CD14-positive monocyte (primary cell): ENCODE results near the gene IMPG2. TPM values are rescaled to one million over a fixed set of nuclear protein-coding genes. Genes with fewer than 3 reads are reported as not detected.

ENCODE experiments used
- DNase-seq, 3 donors: peaks; one replicate each; pipeline ENCODE4 v3.0.0-alpha.2; 2011 to 2022
- H2AFZ ChIP-seq: 2 replicates; pipeline ENCODE4 v1.6.0; 2012; ENCODE audit warnings: mild to moderate bottlenecking, low read depth, low read length, inconsistent platforms; ENCODE audit not compliant: insufficient read depth, poor library complexity, severe bottlenecking
- H3K27ac ChIP-seq, 2 donors: 1 replicate in 1 of 2; 2 replicates in 1 of 2; pipeline ENCODE4 v1.5.1; 2012 to 2013; ENCODE audit warnings: low read length in 2 of 2, control low read depth in 1 of 2, inconsistent platforms in 1 of 2, low read depth in 1 of 2, mild to moderate bottlenecking in 1 of 2
- H3K27me3 ChIP-seq, 2 donors: one replicate each; pipeline versions ENCODE4 v1.6.0 to v1.6.1; 2011 to 2013; ENCODE audit warnings: low read length in 2 of 2; ENCODE audit not compliant: control insufficient read depth in 2 of 2, insufficient read depth in 2 of 2
- H3K36me3 ChIP-seq, 2 donors: replicated peaks in 1 of 2; 1 replicate in 1 of 2; 2 replicates in 1 of 2; pipeline versions ENCODE4 v1.5.1 to v1.6.1; 2012 to 2013; ENCODE audit warnings: low read length in 2 of 2, control low read depth in 1 of 2, inconsistent platforms in 1 of 2, mild to moderate bottlenecking in 1 of 2; ENCODE audit not compliant: insufficient read depth in 2 of 2, control insufficient read depth in 1 of 2
- H3K4me1 ChIP-seq, 2 donors: 1 replicate in 1 of 2; 2 replicates in 1 of 2; pipeline versions ENCODE4 v1.5.1 to v1.6.1; 2012 to 2013; ENCODE audit warnings: low read length in 2 of 2, control low read depth in 1 of 2, inconsistent platforms in 1 of 2, mild to moderate bottlenecking in 1 of 2, moderate library complexity in 1 of 2; ENCODE audit not compliant: insufficient read depth in 2 of 2, control insufficient read depth in 1 of 2
- H3K4me2 ChIP-seq: replicated peaks from 2 replicates; pipeline ENCODE3; 2012; ENCODE audit warnings: low read length, moderate library complexity, mild to moderate bottlenecking; ENCODE audit not compliant: poor library complexity, severe bottlenecking; ENCODE audit errors: extremely low read depth
- H3K4me3 ChIP-seq, 3 experiments: fragments of 200-600 bp in 1 of 3; sonication (generic) in 1 of 3; replicated peaks in 1 of 3; 1 replicate in 2 of 3; 2 replicates in 1 of 3; pipeline ENCODE4 v1.5.1; 2011 to 2013; ENCODE audit warnings: low read length in 3 of 3, mild to moderate bottlenecking in 3 of 3, control low read depth in 2 of 3, low read depth in 2 of 3, inconsistent platforms in 1 of 3, moderate library complexity in 1 of 3
- H3K79me2 ChIP-seq: 2 replicates; pipeline ENCODE4 v1.6.0; 2012; ENCODE audit warnings: mild to moderate bottlenecking, control low read depth, inconsistent platforms, low read length, moderate library complexity; ENCODE audit not compliant: insufficient read depth
- H3K9ac ChIP-seq: 2 replicates; pipeline ENCODE4 v1.6.0; 2017; ENCODE audit warnings: low read length, mild to moderate bottlenecking; ENCODE audit not compliant: insufficient read depth, poor library complexity, severe bottlenecking
- H3K9me3 ChIP-seq, 2 donors: replicated peaks in 1 of 2; 1 replicate in 1 of 2; 2 replicates in 1 of 2; pipeline versions ENCODE4 v1.5.1 to v1.6.1; 2012 to 2013; ENCODE audit warnings: low read length in 2 of 2, control low read depth in 1 of 2; ENCODE audit not compliant: control insufficient read depth in 1 of 2, insufficient read depth in 1 of 2
- H4K20me1 ChIP-seq: 2 replicates; pipeline ENCODE4 v1.6.0; 2012; ENCODE audit warnings: mild to moderate bottlenecking, low read length, control low read depth, moderate library complexity; ENCODE audit not compliant: insufficient read depth
- H3K27ac Mint-ChIP-seq, 7 donors: one replicate each; pipeline ENCODE4 v1.8.0; 2020; ENCODE audit warnings: mild to moderate bottlenecking in 7 of 7, mixed read lengths in 7 of 7, moderate library complexity in 6 of 7, inconsistent platforms in 2 of 7
- H3K27me3 Mint-ChIP-seq, 3 donors: one replicate each; pipeline ENCODE4 v1.8.0; 2021 to 2022; ENCODE audit warnings: low read depth in 3 of 3, mild to moderate bottlenecking in 3 of 3, mixed read lengths in 3 of 3, moderate library complexity in 3 of 3, inconsistent platforms in 1 of 3
- H3K36me3 Mint-ChIP-seq, 2 donors: one replicate each; pipeline ENCODE4 v1.8.0; 2020; ENCODE audit warnings: mixed read lengths in 2 of 2, inconsistent platforms in 1 of 2, mild to moderate bottlenecking in 1 of 2
- H3K4me1 Mint-ChIP-seq: one replicate; pipeline ENCODE4 v1.8.0; 2020; ENCODE audit warnings: mild to moderate bottlenecking, mixed read lengths
- H3K4me3 Mint-ChIP-seq, 2 donors: one replicate each; pipeline ENCODE4 v1.8.0; 2020; ENCODE audit warnings: mild to moderate bottlenecking in 2 of 2, mixed read lengths in 2 of 2, moderate library complexity in 1 of 2
- H3K9me3 Mint-ChIP-seq, 7 donors: one replicate each; pipeline ENCODE4 v1.8.0; 2020 to 2022; ENCODE audit warnings: mixed read lengths in 7 of 7, mild to moderate bottlenecking in 6 of 7, moderate library complexity in 6 of 7, inconsistent platforms in 2 of 7
- CTCF ChIP-seq: fragments of 200-600 bp; IDR thresholded peaks from one replicate; pipeline ENCODE4 v1.8.0; 2022; ENCODE audit warnings: antibody characterized with exemption, mild to moderate bottlenecking
- WGBS: methylation state at CpG from one replicate; pipeline ENCODE4 v1.1.5; 2013; ENCODE audit warnings: missing lambda C conversion rate; ENCODE audit not compliant: insufficient coverage; 5-methylcytosine and 5-hydroxymethylcytosine counted together
- intact Hi-C, 2 donors: fragments of 100-400 bp; cut with micrococcal nuclease; formaldehyde crosslinking; loops; one replicate each; pipeline versions ENCODE4 v1.15.0 to v1.15.1; 2023
- polyA plus RNA-seq, 3 donors: library from polyadenylated mRNA; depleted of rRNA in 1 of 3; unstranded in 2 of 3; stranded (reverse) in 1 of 3; fragments of 300-500 nt in 2 of 3; fragments of >200 nt in 1 of 3; fragmentation: Illumina TruSeq in 2 of 3; gene quantifications; 1 replicate in 2 of 3; 2 replicates in 1 of 3; pipeline ENCODE4 v1.2.3, GENCODE V29; 2012 to 2021

IMPG2 gene
- polyA plus RNA-seq, 3 donors, result 0.04 to 0.15 TPM; not detected in 1

GRCh38 chr3:101288294-101288693, 32.1 kb downstream of the IMPG2 start:
- no peak for TF ChIP-seq CTCF
- intact Hi-C loops, result no loop called here
- no peaks in the 10 kb centered on the region for H3K36me3 Mint-ChIP-seq

GRCh38 chr3:101284757-101285156, 35.6 kb downstream of the IMPG2 start:
- Mint-ChIP-seq H3K36me3 (no peaks in the 10 kb centered on the region), H3K4me1 (no peaks in the 10 kb centered on the region), H3K27ac (no peak overlapping the region), H3K4me3 (no peak overlapping the region), H3K9me3 (peaks cover 0 to 7% (median 2%) of the 10 kb centered on the region in 7 donors), H3K27me3 (peaks cover 0 to 4% (median 0%) of the 10 kb centered on the region in 3 donors)
- no peaks in the 10 kb centered on the region for H3K9me3 ChIP-seq
- H3K27me3 ChIP-seq, result no peaks in the 10 kb centered on the region
- no peak overlapping the region for H3K4me3 ChIP-seq
- no peak overlapping the region for H3K4me2 ChIP-seq
- no peak for TF ChIP-seq CTCF
- intact Hi-C loops, result no loop called here
- WGBS, result no CpG with 5 or more reads among the region's 1 CpG
- H3K4me1 ChIP-seq, result no peaks in the 10 kb centered on the region
- H4K20me1 ChIP-seq, result no peaks in the 10 kb centered on the region
- H3K79me2 ChIP-seq, result no peaks in the 10 kb centered on the region
- H2AFZ ChIP-seq, result no peak overlapping the region
- H3K36me3 ChIP-seq, result no peaks in the 10 kb centered on the region
- DNase-seq, result no peak
- H3K27ac ChIP-seq, result no peak overlapping the region
- no peak overlapping the region for H3K9ac ChIP-seq

More at GRCh38 chr3:101288294-101288693, 32.1 kb downstream of the IMPG2 start:
- no peak overlapping the region for H3K27ac Mint-ChIP-seq
- no peaks in the 10 kb centered on the region for H3K4me1 Mint-ChIP-seq
- Histone ChIP-seq H3K27ac (no peak overlapping the region), H3K79me2 (no peaks in the 10 kb centered on the region), H3K27me3 (no peaks in the 10 kb centered on the region), H3K36me3 (no peaks in the 10 kb centered on the region), H3K4me3 (no peak overlapping the region), H3K9ac (no peak overlapping the region), H3K4me2 (no peak overlapping the region), H2AFZ (no peak overlapping the region), H3K9me3 (peaks cover 0 to 2% of the 10 kb centered on the region in 2 donors), H4K20me1 (no peaks in the 10 kb centered on the region), H3K4me1 (no peaks in the 10 kb centered on the region)
- no CpG with 5 or more reads among the region's 2 CpGs for WGBS
- peaks cover 0 to 5% (median 2%) of the 10 kb centered on the region in 7 donors for H3K9me3 Mint-ChIP-seq
- DNase-seq, result no peak
- H3K4me3 Mint-ChIP-seq, result no peak overlapping the region
- H3K27me3 Mint-ChIP-seq, result peaks cover 0 to 2% (median 0%) of the 10 kb centered on the region in 3 donors
